HG03108 (cell line): ENCODE data around the gene GNAZ.

Source experiments
- ATAC-seq: cut with Tn5 transposase; IDR thresholded peaks from one replicate; pipeline ENCODE4 v1.9.1; 2021; ENCODE audit warnings: moderate library complexity; ENCODE audit not compliant: unreplicated experiment

Gene GNAZ

GRCh38 chr22:23090457-23090835 is 20.1 kb downstream of the GNAZ start:
- no peak for ATAC-seq

- ATAC-seq, result no peak
Measured at GRCh38 chr22:23091760-23092159, 21.4 kb downstream of the GNAZ start.

GRCh38 chr22:23092217-23092955 is 22.1 kb downstream of the GNAZ start:
- ATAC-seq, result no peak

- no peak for ATAC-seq
Measured at GRCh38 chr22:23093051-23093788, 22.9 kb downstream of the GNAZ start.

GRCh38 chr22:23094260-23094659 is 23.9 kb downstream of the GNAZ start:
- ATAC-seq, result no peak

GRCh38 chr22:23094695-23095681 is 24.7 kb downstream of the GNAZ start:
- ATAC-seq, result no peak

GRCh38 chr22:23095733-23096342 is 25.5 kb downstream of the GNAZ start:
- no peak for ATAC-seq

GRCh38 chr22:23097412-23098229 is 27.3 kb downstream of the GNAZ start:
- no peak for ATAC-seq

- no peak for ATAC-seq
Measured at GRCh38 chr22:23098230-23098705, 27.9 kb downstream of the GNAZ start.

GRCh38 chr22:23098718-23099530 is 28.6 kb downstream of the GNAZ start:
- ATAC-seq, result no peak

- no peak for ATAC-seq
Measured at GRCh38 chr22:23099531-23099804, 29.1 kb downstream of the GNAZ start.

- no peak for ATAC-seq
Measured at GRCh38 chr22:23100124-23100801, 29.9 kb downstream of the GNAZ start.

GRCh38 chr22:23101524-23101923 is 31.2 kb downstream of the GNAZ start:
- no peak for ATAC-seq

- ATAC-seq, result no peak
Measured at GRCh38 chr22:23102002-23102655, 31.8 kb downstream of the GNAZ start.

GRCh38 chr22:23102776-23103175 is 32.5 kb downstream of the GNAZ start:
- ATAC-seq, result no peak

- no peak for ATAC-seq
Measured at GRCh38 chr22:23103199-23103954, 33.1 kb downstream of the GNAZ start.

GRCh38 chr22:23104187-23104971 is 34.1 kb downstream of the GNAZ start:
- ATAC-seq, result no peak
